Measurements from ENCODE around the gene FBXW12.

The FBXW12 gene

GRCh38 chr3:48410205-48411040 lies 38.4 kb downstream of the FBXW12 start:
- H3K4me3 ChIP-seq (ENCODE audit: low read depth, low read length) = no peak overlapping the region
- no peak for TF ChIP-seq CTCF (IDR thresholded peaks at IDR 0.05; ENCODE audit: low read depth, low read length)
- no peak for TF ChIP-seq MAX (IDR thresholded peaks at IDR 0.05; ENCODE audit: low read depth, low read length)
- TF ChIP-seq POLR2A (IDR thresholded peaks at IDR 0.05; ENCODE audit: extremely low read depth, insufficient read length) = no peak
- TF ChIP-seq MYC (IDR thresholded peaks at IDR 0.05; ENCODE audit: low read depth, low read length) = no peak
- no peak for DNase-seq (ENCODE audit: low read depth)

GRCh38 chr3:48411041-48411588 lies 39.1 kb downstream of the FBXW12 start:
- no peak for TF ChIP-seq CTCF (IDR thresholded peaks at IDR 0.05; ENCODE audit: low read depth, low read length)
- no peak for TF ChIP-seq POLR2A (IDR thresholded peaks at IDR 0.05; ENCODE audit: extremely low read depth, insufficient read length)
- no peak for TF ChIP-seq MAX (IDR thresholded peaks at IDR 0.05; ENCODE audit: low read depth, low read length)
- DNase-seq (ENCODE audit: low read depth) = no peak
- H3K4me3 ChIP-seq (ENCODE audit: low read depth, low read length) = no peak overlapping the region

- DNase-seq (ENCODE audit: low read depth) = no peak
- H3K4me3 ChIP-seq (ENCODE audit: low read depth, low read length) = no peak overlapping the region
- no peak for TF ChIP-seq MYC (IDR thresholded peaks at IDR 0.05; ENCODE audit: low read depth, low read length)
- TF ChIP-seq POLR2A (IDR thresholded peaks at IDR 0.05; ENCODE audit: extremely low read depth, insufficient read length) = no peak
- no peak for TF ChIP-seq MAX (IDR thresholded peaks at IDR 0.05; ENCODE audit: low read depth, low read length)
- no peak for TF ChIP-seq CTCF (IDR thresholded peaks at IDR 0.05; ENCODE audit: low read depth, low read length)
Observed at GRCh38 chr3:48411606-48412374, 39.8 kb downstream of the FBXW12 start.

- no peak for DNase-seq (ENCODE audit: low read depth)
- TF ChIP-seq POLR2A (IDR thresholded peaks at IDR 0.05; ENCODE audit: extremely low read depth, insufficient read length) (no peak), MYC (IDR thresholded peaks at IDR 0.05; ENCODE audit: low read depth, low read length) (no peak), MAX (IDR thresholded peaks at IDR 0.05; ENCODE audit: low read depth, low read length) (no peak), CTCF (IDR thresholded peaks at IDR 0.05; ENCODE audit: low read depth, low read length) (no peak)
Observed at GRCh38 chr3:48412375-48413001, 40.5 kb downstream of the FBXW12 start.

GRCh38 chr3:48413086-48413485 lies 41.1 kb downstream of the FBXW12 start:
- no peak overlapping the region for H3K4me3 ChIP-seq (ENCODE audit: low read depth, low read length)
- DNase-seq (ENCODE audit: low read depth) = no peak
- TF ChIP-seq CTCF (IDR thresholded peaks at IDR 0.05; ENCODE audit: low read depth, low read length) = no peak
- TF ChIP-seq POLR2A (IDR thresholded peaks at IDR 0.05; ENCODE audit: extremely low read depth, insufficient read length) = no peak
- no peak for TF ChIP-seq MYC (IDR thresholded peaks at IDR 0.05; ENCODE audit: low read depth, low read length)
- TF ChIP-seq MAX (IDR thresholded peaks at IDR 0.05; ENCODE audit: low read depth, low read length) = no peak

More at GRCh38 chr3:48412375-48413001, 40.5 kb downstream of the FBXW12 start:
- H3K4me3 ChIP-seq (ENCODE audit: low read depth, low read length) = no peak overlapping the region
